NCI-H1436 (cell line): ENCODE data around the gene RFX4.

Experiments
- DNase-seq: peaks from one replicate; lab custom pipeline; 2025; lab: John Stamatoyannopoulos, UW

The RFX4 gene

DNA sequence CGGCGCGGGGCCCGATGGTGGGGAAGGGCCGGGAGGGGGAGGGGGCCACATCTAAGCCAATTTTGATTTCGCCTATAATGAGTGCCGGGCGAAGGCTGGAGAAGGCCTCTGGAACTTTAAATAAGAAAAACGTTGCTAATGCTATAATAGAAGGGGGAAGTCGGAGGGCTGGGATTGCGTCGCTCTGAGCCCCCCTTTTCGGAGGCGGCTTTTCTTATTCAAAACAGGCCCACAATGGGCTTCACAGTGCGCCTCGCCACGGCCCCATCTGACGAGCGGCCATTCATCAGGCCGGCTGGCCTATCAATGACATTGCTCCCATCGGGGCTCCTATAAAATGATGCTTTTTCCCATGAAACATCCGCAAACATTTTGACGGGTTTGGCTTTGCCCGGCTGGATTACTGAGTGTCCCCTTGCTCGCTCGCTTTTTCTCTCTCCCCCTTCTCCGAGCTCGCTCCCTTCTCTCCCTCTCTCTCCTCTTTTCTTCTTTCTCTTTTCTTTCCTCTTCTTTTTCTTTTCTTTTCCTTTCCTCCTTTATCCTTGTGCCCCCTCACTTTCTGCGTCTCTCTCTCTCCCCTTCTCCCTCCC lies at the start of gene RFX4:
Gene RFX4, plus strand, starts transcription at position 364 of the 590 bp plus-strand sequence. CDS start 317 bp downstream, outside the sequence.
- DNase-seq: no peak

- DNase-seq: no peak
Measured at GRCh38 chr12:106541201-106541600, 41.6 kb upstream of the RFX4 start.

GRCh38 chr12:106551410-106551809 lies 31.4 kb upstream of the RFX4 start:
- no peak for DNase-seq

DNA sequence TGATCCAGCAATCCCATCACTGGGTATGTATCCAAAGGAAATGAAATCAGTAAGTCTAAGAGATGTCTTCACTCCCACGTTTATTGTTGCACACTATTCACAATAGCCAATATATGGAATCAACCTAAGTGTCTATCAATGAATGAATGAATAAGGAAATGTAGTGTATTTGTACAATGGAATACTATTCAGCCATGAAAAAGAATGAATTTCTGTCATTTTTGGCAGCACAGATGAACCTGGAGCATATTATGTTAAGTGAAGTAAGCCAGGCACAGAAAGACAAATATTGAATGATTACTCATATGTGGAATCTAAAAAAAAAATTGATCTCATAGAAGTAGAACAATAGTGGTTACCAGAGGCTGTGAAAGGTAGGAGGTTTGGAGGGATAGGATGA lies 30.6 kb upstream of the RFX4 start:
- DNase-seq: no peak

GRCh38 chr12:106564678-106565329 lies 18.0 kb upstream of the RFX4 start:
- DNase-seq: no peak

DNA sequence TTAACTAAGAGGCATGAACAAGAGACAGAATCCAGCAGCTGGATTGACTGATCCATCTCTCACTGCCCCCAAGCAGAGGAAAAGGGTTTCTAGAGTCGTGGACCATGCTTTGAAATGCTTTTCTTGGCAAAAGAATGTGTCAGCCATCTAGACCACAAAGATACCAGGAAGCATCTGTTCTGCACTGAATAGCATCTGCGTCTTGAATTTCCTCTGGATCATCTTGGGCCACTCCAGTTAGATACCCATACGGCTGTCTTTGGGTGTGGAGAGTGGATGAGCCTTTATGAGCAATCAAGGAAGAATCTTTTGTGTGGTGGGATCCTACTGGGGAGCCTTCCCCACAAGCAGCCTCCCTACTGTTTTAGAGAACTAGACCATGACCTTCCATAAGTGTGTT lies 16.0 kb upstream of the RFX4 start:
- DNase-seq: no peak

DNA sequence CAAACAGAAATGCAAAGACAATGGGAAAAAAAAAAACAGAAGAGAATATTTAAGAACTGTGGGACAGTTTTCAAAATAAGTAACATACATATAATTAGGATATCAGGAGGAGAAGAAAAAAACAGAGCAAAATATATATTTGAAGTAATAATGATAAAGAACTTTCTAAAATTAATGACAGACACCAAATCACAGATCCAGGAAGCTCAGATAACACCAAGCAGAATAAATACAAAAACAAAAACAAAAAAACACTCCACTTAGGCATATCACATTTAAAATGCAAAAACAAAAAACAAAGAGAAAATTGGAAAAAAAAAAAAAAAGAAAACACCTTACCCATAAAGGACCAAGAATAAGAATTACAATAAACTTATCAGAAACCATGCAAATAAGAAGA lies 9.6 kb upstream of the RFX4 start:
- no peak for DNase-seq

- DNase-seq: no peak
Measured at GRCh38 chr12:106576848-106577247, 6.0 kb upstream of the RFX4 start.

- DNase-seq: no peak
Measured at GRCh38 chr12:106580671-106581508, 1.9 kb upstream of the RFX4 start.

GRCh38 chr12:106581543-106582248 lies 1.1 kb upstream of the RFX4 start:
- DNase-seq: no peak

- DNase-seq: no peak
Measured at GRCh38 chr12:106582249-106582591, 584 bp upstream of the RFX4 start.

DNA sequence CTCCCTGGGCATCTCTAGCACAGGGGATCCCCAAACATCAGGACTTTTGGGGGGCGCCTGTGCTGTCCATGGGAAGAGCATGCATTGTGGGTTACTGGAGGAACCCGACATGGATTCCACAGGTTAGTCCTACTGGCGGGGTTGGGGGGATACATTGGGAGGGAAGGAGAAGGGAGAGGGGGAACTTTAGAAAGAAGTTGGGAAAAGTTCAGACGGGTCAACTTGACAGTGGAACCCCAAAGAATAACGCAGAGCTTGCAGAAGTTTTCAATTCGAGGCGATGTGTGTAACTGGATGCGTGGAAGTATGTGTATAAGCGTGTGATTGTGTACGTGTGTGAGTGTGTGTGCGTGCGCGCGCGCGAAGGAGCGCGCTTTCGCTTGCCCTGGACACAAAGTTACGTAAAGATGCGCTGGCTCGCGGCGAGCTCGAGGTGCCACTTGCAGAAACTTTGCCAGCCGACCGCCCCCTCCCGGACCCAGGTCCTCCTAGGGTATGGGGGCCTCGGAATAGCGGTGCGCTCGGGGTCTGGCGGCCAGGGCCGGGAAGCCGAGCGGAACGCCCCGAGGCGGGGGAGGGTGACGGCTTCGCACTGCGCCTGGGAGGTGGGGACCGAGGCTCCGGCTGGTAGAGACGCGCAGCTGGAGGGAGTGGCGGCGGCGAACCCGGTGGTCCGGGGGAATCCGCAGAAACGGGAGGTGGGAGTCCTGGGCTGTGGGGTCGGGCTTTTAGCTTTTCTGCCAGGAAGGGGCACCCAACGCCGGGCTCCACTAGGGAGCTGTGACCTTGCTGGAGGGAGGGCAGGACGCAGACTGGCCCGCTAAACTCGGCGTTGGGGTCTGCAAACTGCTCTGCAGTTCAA lies 669 bp downstream of the RFX4 start:
- DNase-seq: no peak

- no peak for DNase-seq
Measured at GRCh38 chr12:106584104-106585064, 1.6 kb downstream of the RFX4 start.

- DNase-seq: no peak
Measured at GRCh38 chr12:106585105-106585520, 2.3 kb downstream of the RFX4 start.

DNA sequence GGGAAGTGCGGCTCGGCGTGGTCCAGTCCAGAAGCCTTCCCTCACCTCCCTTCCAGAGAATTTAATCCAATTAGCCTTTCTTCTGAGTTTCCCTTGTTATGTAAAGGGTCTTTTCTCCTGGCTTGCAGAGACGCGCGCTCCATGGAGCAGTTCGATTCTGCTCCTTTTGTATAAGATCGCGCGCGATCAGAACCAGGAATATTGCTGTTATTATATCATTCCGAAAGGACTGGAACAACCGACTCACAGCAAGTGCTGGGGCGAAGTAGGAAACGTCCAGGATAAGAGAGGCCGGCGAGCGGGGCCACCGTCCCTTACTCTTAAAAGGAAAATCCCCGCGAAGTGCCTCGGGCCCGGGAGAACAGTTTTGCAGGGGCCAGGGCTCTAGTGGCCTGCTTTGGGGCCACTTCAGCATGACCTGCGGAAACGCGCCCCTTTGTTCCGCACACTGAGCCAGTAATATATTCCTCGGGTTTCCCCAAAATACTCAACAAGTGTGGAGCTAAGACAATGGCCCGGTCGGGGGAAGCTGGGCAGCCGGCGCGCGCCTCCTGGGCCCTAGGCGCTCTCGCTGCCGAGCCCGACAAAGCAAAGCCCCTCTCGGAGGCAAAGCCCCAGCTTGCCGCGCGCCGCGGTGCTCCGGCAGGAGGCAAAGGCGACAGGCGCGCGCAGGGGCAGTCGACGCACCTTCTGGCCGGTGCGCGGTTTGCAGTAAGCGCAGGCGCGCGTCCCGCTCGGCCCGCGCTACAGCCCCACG lies 2.9 kb downstream of the RFX4 start:
- peak; percentile 35 for DNase-seq

DNA sequence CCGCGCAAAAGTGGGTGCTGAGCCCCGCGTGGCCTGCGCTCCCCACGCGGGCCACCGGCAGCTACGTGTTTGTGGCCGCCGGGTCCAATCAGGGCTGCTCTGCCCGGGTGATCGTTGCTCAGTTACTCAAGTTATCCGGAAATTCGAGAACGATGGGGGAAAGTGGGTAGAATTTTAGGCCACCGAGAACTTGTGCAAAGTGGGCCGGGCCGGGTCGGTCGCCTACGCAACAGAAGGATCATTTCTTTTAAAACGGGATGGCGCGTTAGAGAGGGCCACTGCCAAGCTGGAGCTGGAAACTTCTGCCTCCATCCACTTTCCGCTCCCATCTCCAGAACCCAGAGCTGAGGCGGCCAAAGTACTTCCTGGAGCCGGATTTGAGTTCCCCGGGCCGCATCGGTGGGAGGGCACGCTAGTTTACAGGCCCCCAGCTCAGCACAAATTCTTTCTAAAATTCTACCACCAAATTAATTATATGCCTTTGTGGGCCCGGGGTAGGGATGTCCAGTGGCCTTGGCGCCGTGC lies 3.5 kb downstream of the RFX4 start:
- DNase-seq: no peak

- no peak for DNase-seq
Measured at GRCh38 chr12:106586803-106587684, 4.2 kb downstream of the RFX4 start.

- DNase-seq: no peak
Measured at GRCh38 chr12:106588771-106589170, 6.0 kb downstream of the RFX4 start.
